ENCODE data around the gene EVA1B.

EVA1B gene

GRCh38 chr1:36297062-36297461, 26.4 kb downstream of the EVA1B start:
- TF ChIP-seq CTCF (IDR thresholded peaks at IDR 0.05; ENCODE audit: low read depth, low read length): no peak
- H3K4me3 ChIP-seq (ENCODE audit: low read depth, low read length): no peak overlapping the region

GRCh38 chr1:36295390-36295789, 28.1 kb downstream of the EVA1B start:
- no peak for TF ChIP-seq CTCF (IDR thresholded peaks at IDR 0.05; ENCODE audit: low read depth, low read length)
- no peak overlapping the region for H3K4me3 ChIP-seq (ENCODE audit: low read depth, low read length)

- no peak overlapping the region for H3K4me3 ChIP-seq (ENCODE audit: low read depth, low read length)
- no peak for TF ChIP-seq CTCF (IDR thresholded peaks at IDR 0.05; ENCODE audit: low read depth, low read length)
Measured at GRCh38 chr1:36287595-36287994, 35.9 kb downstream of the EVA1B start.

GRCh38 chr1:36286802-36287201, 36.6 kb downstream of the EVA1B start:
- H3K4me3 ChIP-seq (ENCODE audit: low read depth, low read length): no peak overlapping the region

GRCh38 chr1:36285443-36286101, 37.9 kb downstream of the EVA1B start:
- no peak overlapping the region for H3K4me3 ChIP-seq (ENCODE audit: low read depth, low read length)
- peak; percentile 44 for TF ChIP-seq CTCF (IDR thresholded peaks at IDR 0.05; ENCODE audit: low read depth, low read length)

More at GRCh38 chr1:36286802-36287201, 36.6 kb downstream of the EVA1B start:
- no peak for TF ChIP-seq CTCF (IDR thresholded peaks at IDR 0.05; ENCODE audit: low read depth, low read length)

GRCh38 chr1:36284517-36284916, 38.9 kb downstream of the EVA1B start:
- H3K4me3 ChIP-seq (ENCODE audit: low read depth, low read length): no peak overlapping the region
- TF ChIP-seq CTCF (IDR thresholded peaks at IDR 0.05; ENCODE audit: low read depth, low read length): no peak

- TF ChIP-seq CTCF (IDR thresholded peaks at IDR 0.05; ENCODE audit: low read depth, low read length): no peak
Measured at GRCh38 chr1:36284061-36284460, 39.4 kb downstream of the EVA1B start.

More at GRCh38 chr1:36284061-36284460, 39.4 kb downstream of the EVA1B start:
- no peak overlapping the region for H3K4me3 ChIP-seq (ENCODE audit: low read depth, low read length)
